ENCODE measurements around the gene HS2ST1. TPM values are rescaled to one million over a fixed set of nuclear protein-coding genes. Genes with fewer than 3 reads are reported as not detected.

The HS2ST1 gene
- total RNA-seq, 1 experiment from 2014 or later = 57.2 TPM

DNA sequence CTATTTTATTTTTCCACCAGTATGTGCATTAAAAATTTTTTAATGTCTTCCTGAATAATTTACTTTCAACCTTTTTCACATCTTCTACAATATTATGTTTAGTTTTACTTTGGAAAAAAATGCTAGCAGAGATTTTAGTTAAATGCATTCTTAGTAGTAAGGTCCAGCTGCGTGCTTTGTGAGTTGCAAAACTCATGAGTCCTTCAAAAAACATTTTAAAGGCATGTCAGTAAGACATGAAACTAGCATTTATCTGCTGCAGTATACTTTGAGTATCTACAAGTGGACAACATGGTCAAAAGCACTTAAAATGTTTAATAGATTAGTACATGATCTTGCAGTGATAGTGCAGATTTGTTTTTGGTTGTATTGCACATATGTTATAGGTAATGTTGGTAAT, 139.0 kb downstream of the HS2ST1 start:
- Mint-ChIP-seq H3K27me3 (ENCODE audit: insufficient read depth, unreplicated experiment) (no peaks in the 10 kb centered on the region), H3K4me3 (ENCODE audit: unreplicated experiment) (no peak overlapping the region)

GRCh38 chr1:87056974-87057373, 142.5 kb downstream of the HS2ST1 start:
- Mint-ChIP-seq H3K9me3 (ENCODE audit: unreplicated experiment) (peaks cover 3% of the 10 kb centered on the region), H3K4me3 (ENCODE audit: unreplicated experiment) (no peak overlapping the region), H3K36me3 (ENCODE audit: insufficient read depth, unreplicated experiment) (peaks cover 7% of the 10 kb centered on the region), H3K4me1 (ENCODE audit: low read depth, unreplicated experiment) (peaks cover 7% of the 10 kb centered on the region), H3K27me3 (ENCODE audit: insufficient read depth, unreplicated experiment) (no peaks in the 10 kb centered on the region), H3K27ac (ENCODE audit: unreplicated experiment) (no peak overlapping the region)
- ChIA-PET CTCF (no interaction called here), POLR2A (no interaction called here)
- Histone ChIP-seq H3K27me3 (replicated peaks; ENCODE audit: control insufficient read depth, insufficient read depth, low read length) (no peaks in the 10 kb centered on the region), H3K36me3 (ENCODE audit: control insufficient read depth, insufficient read depth, low read length) (no peaks in the 10 kb centered on the region), H3K4me1 (no peaks in the 10 kb centered on the region), H3K9me3 (no peaks in the 10 kb centered on the region), H3K4me3 (ENCODE audit: low read depth, low read length) (no peak overlapping the region)
- TF ChIP-seq, protein P1, sequence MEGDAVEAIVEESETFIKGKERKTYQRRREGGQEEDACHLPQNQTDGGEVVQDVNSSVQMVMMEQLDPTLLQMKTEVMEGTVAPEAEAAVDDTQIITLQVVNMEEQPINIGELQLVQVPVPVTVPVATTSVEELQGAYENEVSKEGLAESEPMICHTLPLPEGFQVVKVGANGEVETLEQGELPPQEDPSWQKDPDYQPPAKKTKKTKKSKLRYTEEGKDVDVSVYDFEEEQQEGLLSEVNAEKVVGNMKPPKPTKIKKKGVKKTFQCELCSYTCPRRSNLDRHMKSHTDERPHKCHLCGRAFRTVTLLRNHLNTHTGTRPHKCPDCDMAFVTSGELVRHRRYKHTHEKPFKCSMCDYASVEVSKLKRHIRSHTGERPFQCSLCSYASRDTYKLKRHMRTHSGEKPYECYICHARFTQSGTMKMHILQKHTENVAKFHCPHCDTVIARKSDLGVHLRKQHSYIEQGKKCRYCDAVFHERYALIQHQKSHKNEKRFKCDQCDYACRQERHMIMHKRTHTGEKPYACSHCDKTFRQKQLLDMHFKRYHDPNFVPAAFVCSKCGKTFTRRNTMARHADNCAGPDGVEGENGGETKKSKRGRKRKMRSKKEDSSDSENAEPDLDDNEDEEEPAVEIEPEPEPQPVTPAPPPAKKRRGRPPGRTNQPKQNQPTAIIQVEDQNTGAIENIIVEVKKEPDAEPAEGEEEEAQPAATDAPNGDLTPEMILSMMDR (IDR thresholded peaks at IDR 0.05; ENCODE audit: insufficient read depth in 1 of 2, low read depth in 1 of 2, low read length in 1 of 2, severe bottlenecking in 1 of 2, unreplicated experiment in 1 of 2) = no peak
- no TSS peak for BruUV-seq (replicated peaks)
- intact Hi-C loops (cut with micrococcal nuclease; ENCODE audit: unreplicated experiment) = no loop called here
- DNase-seq = no peak

More for the DNA sequence above, 139.0 kb downstream of the HS2ST1 start:
- Mint-ChIP-seq H3K27ac (ENCODE audit: unreplicated experiment) (no peak overlapping the region), H3K36me3 (ENCODE audit: insufficient read depth, unreplicated experiment) (peaks cover 7% of the 10 kb centered on the region), H3K4me1 (ENCODE audit: low read depth, unreplicated experiment) (peaks cover 7% of the 10 kb centered on the region), H3K9me3 (ENCODE audit: unreplicated experiment) (no peaks in the 10 kb centered on the region)
- TF ChIP-seq, protein P1 (IDR thresholded peaks at IDR 0.05; ENCODE audit: insufficient read depth in 1 of 2, low read depth in 1 of 2, low read length in 1 of 2, severe bottlenecking in 1 of 2, unreplicated experiment in 1 of 2) = no peak
- ChIA-PET CTCF (no interaction called here), POLR2A (no interaction called here)
- Histone ChIP-seq H3K9me3 (no peaks in the 10 kb centered on the region), H3K4me1 (no peaks in the 10 kb centered on the region), H3K36me3 (ENCODE audit: control insufficient read depth, insufficient read depth, low read length) (no peaks in the 10 kb centered on the region), H3K4me3 (ENCODE audit: low read depth, low read length) (no peak overlapping the region), H3K27me3 (replicated peaks; ENCODE audit: control insufficient read depth, insufficient read depth, low read length) (no peaks in the 10 kb centered on the region)
- intact Hi-C loops (cut with micrococcal nuclease; ENCODE audit: unreplicated experiment) = no loop called here
- no TSS peak for BruUV-seq (replicated peaks)
- DNase-seq = no peak

GRCh38 chr1:87058343-87058649, 143.9 kb downstream of the HS2ST1 start:
- POLR2A ChIA-PET = no interaction called here
- Mint-ChIP-seq H3K36me3 (ENCODE audit: insufficient read depth, unreplicated experiment) (peaks cover 7% of the 10 kb centered on the region), H3K27ac (ENCODE audit: unreplicated experiment) (no peak overlapping the region)

More at GRCh38 chr1:87058343-87058649, 143.9 kb downstream of the HS2ST1 start:
- TF ChIP-seq, protein P1 (IDR thresholded peaks at IDR 0.05; ENCODE audit: insufficient read depth in 1 of 2, low read depth in 1 of 2, low read length in 1 of 2, severe bottlenecking in 1 of 2, unreplicated experiment in 1 of 2) = no peak
- Histone ChIP-seq H3K4me1 (no peaks in the 10 kb centered on the region), H3K27me3 (replicated peaks; ENCODE audit: control insufficient read depth, insufficient read depth, low read length) (no peaks in the 10 kb centered on the region), H3K36me3 (ENCODE audit: control insufficient read depth, insufficient read depth, low read length) (no peaks in the 10 kb centered on the region), H3K9me3 (no peaks in the 10 kb centered on the region), H3K4me3 (ENCODE audit: low read depth, low read length) (no peak overlapping the region)
- intact Hi-C loops (cut with micrococcal nuclease; ENCODE audit: unreplicated experiment) = no loop called here
- CTCF ChIA-PET = no interaction called here
- Mint-ChIP-seq H3K4me3 (ENCODE audit: unreplicated experiment) (no peak overlapping the region), H3K27me3 (ENCODE audit: insufficient read depth, unreplicated experiment) (no peaks in the 10 kb centered on the region), H3K9me3 (ENCODE audit: unreplicated experiment) (peaks cover 11% of the 10 kb centered on the region), H3K4me1 (ENCODE audit: low read depth, unreplicated experiment) (peaks cover 15% of the 10 kb centered on the region)
- no TSS peak for BruUV-seq (replicated peaks)
- DNase-seq = no peak

Measured in Caco-2 (cell line).